GM21360 (cell line): Measurements from ENCODE around the gene EEFSEC.

ENCODE experiments used
- ATAC-seq: cut with Tn5 transposase; IDR thresholded peaks from one replicate; pipeline ENCODE4 v1.9.1; 2021; ENCODE audit warnings: mild to moderate bottlenecking, moderate library complexity; ENCODE audit not compliant: unreplicated experiment

EEFSEC gene

DNA sequence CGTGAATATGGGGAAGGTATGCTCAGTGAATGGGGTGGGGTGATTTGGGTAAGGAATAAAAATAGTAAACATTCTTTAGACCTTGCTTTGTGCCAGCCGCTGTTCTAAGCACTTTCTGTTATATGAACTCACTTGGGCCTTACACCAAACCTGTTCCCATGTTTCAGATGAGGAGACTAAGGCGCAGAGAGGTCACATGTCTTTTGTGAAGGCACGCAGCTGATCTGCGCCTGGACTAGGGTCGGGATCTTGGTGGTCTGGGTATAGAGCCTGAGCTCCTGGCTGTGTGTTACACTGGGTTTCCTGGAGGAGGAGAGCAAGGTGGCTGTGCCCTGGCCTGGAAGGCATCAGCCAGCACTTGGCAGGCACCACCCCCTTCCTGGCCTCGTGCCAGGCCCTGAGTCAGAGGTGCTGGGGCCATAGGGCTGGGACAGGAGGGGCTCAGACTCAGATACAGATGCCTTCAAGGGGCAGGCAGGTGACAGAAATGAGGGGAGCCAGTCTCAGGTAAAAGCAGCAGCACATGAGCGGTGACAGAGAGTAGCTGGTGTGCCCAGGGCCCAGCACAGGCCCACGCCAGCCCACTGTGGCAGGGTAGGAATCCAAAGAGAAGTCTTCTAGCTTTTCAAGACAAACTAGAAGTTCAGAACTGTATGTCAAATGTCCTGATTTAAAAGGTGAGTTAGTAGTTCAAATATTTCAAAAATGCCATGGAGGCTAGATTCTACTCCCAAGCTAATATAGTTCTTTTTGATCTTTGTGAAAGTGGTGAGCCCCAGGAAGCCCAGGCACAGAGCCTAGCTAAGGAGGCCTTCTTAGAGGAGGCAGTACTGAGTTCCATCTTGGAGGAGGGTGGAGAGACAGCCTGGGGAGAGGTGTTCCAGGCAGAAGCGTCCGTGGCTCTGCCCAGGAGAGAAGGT is 230.3 kb downstream of the EEFSEC start:
- ATAC-seq = no peak

DNA sequence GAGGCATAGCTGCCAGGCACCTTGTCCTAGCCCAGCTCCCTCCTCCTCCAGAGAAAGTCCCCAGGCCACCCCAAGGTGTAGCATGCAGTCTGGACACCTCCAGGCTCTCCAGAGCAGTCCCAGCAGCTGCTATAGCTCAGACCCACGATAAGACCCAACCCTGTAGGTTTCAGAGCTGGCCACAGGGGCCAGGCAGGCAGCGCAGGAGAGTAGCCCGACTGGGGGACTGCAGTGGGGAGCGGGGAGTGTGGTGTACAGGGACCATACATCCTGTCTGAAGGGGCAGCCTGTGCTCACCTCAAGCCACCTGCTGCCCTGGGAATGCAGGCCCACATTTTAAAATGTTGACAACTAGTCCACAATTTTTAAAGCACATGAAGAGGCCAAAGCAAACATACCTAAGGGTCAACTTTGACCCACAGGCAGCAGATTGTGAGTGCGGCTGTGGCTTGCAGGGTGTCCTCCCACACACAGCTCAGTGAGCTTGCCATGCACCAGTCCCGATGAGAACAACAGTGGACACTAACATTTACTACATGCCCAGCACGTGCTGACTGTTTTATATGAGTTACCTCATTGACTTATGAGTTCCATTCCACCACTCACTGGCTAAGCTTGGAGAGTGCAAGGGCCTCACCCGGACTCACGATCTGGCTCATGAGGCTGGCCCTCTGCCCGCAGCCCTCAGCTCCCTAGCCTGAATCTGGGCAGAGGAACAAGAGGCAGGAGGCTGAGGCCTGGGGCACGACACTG is 232.0 kb downstream of the EEFSEC start:
- ATAC-seq = no peak

DNA sequence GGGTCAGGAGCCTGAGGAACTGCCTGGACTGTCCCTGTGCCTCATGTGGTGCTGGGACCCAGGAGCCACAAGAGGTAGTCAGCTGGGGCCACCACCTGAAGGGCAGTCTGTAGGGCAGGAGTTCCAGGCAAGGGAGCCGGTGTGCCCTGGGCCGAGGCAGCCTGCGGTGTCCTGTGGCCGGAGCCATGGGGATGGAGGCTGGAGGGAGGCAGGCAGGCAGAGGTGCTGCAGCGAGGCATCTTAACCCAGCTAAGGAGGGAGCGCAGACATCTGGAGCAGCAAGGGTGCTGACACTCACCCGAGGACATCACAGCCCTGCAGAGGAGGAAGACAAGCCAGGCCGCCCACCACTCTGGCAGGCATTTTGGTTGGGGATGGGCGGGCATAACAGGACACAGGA is 235.7 kb downstream of the EEFSEC start:
- no peak for ATAC-seq

DNA sequence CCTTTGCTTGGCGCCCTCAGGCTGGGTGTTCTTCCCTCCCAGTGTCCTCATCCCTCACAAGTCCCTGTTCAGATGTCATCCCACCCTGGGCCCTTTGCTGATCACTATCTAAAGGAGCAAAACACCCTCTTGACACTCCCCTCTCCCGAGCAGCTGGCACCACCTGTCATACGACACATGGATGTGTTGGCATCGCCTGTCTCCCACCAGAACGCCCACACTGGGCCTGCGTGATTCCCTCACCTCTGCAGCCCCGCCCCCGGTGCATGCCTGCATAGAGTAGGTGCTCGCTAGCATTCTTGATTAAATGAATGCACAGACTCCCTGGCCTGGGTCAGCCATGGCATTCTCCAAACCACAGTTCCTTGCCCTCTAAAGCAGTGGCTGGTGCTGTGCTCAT is 237.6 kb downstream of the EEFSEC start:
- ATAC-seq = no peak

DNA sequence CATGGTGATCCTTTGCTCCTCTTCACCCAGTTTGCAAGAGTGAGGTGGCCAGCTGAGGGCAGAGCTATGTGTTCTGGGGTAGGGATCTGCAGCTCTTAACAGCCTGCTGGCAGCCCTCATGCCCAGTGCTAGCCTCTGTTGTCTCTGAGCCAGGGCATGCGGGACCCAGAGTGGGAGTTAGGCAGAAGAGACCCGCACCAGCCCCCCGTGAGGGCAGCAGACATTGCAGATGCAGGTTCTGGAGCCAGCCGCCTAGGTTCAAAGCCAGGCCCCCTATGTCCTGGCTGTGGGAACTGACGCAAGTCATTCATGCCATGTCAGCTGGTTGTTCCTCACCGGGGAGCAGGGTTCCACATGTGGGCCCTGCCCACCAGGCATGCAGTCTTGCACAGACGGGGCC is 238.7 kb downstream of the EEFSEC start:
- no peak for ATAC-seq

DNA sequence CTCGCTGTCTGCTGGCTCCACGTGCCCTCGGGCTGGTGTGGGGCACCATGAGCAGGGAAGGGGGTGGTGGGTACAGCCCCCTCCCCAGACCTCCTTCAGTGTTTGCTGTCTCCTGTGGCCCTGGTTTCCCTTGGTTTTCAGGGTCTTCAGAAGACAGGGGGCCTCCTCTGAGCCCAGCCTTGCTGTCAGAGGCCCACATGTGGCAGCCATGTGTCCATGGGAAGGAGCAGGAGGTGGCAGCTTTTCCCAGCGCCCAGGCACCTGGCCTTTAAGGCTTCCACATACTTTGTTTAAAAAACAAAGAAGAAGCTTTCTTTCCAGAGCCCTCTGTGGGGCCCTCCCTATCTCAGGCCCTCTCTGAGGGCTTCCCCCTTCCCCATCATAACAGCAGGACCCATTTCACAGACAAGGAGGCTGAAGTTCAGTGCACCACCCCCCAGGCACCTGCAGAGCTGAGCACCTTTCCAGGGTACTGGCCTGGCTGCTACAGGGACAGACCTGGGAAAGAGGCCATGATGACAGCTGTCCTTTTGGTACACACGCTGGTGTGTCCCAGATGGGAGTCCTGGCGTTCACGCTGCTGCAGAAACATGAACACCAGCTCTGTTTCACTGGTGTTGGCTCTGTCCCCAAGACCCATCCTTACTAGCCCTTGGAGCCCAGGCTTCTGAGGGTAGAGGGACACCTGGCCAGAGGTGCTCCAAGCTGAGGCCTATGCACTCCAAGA is 239.7 kb downstream of the EEFSEC start:
- ATAC-seq = no peak

DNA sequence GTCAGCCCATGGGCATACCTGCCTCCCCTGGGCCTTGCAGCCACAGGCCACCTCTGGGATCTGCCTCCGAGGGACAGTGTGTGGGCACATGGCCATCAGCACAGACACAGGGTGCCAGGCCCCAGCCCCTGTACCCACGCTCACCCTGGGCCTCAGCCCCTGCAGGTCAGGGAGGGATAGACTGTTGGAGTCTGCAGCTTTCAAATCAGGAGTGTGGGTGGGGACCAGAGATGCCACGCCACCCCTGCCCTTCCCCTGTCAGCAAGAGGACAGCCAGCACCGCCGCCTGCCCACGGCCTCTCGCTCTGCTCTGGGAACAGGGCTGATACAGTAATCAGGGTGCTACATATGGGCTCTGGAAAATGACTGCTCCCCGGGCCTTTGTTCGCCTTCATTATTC is 240.8 kb downstream of the EEFSEC start:
- no peak for ATAC-seq

DNA sequence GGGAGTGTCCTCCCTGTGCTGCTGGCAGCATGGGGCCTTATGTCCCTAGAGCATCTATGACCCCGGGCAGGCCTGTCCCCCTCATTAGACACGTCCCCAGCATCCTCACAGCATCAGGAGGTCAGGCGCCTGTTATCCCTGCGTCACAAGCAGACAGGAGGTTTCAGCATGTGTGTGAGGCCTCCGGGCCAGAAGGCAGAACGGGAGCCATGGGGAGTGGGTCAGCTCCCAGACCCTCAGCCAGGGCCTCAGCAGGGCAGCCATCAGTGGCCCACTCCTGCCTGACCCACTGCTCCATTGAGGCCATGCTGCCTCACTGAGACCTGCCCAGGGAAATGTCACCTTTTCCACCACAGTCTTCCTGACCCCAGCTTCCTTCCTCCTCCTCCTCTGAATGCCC is 241.8 kb downstream of the EEFSEC start:
- ATAC-seq = no peak

DNA sequence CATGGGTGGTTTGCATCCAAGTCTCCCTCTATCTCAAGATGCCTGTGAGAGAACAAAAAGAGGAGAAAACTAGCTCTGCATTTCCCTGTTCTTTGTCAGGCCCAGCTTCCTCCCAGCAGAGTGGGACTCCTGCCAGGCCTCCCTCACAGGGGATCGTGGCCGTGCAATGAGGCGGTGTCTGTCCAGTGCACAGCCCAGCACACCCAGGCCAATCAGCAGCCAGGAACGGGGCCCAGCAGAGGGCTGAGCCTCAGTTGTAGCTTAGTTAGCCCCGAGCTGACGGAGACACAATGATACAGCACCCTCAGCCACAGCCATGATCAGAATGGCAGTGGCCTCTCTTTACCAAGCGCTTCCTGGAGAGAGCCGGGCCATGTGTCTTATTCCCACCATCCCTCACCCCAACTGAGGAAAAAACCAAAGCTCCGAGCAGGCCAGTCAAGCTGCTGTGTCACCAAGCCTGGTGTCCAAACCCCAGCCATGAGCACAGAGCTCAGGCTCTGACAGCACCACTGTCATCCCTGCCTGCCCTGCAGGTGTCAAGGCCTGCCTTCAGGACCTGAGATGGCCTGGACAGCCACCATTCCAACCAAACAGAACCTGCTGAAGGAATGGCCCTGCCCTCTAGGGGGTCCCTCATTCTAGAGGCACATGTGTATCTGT is 242.3 kb downstream of the EEFSEC start:
- ATAC-seq = no peak

DNA sequence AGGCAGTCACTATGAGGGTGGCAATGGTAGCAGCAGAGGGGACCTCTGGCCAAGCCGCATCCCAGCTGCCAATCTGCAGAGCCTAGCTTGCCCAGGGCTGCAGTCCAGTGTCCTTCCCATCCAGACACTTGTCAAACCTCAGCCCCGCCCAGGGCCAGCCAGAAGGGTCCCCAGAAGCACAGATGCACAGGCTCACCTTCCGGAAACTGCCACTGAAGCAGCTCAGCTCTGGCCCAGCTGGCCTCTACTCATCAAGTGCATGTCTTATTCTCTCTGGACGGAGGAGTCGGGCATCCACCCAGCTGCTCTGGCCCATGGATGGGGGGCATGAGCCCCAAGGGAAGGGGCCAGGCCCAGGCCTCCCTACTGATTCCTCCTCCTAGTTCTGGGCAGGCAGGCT is 244.2 kb downstream of the EEFSEC start:
- ATAC-seq = no peak

DNA sequence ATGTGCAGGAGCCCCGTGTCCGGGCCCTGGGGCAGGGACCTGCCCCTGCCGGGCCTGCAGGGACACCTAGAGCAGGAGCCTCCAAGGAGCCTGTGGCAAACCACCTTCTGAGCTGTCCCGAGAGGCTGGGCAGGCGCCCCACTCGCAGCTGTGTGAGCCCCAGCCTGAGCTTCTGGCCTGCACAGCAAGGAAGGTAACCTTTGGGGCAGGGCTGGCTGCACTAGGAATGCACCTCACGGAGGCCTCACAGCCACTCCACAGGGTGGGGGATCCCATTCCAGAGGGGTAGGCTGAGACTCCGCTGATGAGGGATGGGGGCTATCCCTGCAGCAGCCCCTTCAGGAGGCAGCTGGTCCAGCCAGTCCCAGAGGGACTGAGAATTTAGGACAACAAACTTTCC is 245.3 kb downstream of the EEFSEC start:
- no peak for ATAC-seq

DNA sequence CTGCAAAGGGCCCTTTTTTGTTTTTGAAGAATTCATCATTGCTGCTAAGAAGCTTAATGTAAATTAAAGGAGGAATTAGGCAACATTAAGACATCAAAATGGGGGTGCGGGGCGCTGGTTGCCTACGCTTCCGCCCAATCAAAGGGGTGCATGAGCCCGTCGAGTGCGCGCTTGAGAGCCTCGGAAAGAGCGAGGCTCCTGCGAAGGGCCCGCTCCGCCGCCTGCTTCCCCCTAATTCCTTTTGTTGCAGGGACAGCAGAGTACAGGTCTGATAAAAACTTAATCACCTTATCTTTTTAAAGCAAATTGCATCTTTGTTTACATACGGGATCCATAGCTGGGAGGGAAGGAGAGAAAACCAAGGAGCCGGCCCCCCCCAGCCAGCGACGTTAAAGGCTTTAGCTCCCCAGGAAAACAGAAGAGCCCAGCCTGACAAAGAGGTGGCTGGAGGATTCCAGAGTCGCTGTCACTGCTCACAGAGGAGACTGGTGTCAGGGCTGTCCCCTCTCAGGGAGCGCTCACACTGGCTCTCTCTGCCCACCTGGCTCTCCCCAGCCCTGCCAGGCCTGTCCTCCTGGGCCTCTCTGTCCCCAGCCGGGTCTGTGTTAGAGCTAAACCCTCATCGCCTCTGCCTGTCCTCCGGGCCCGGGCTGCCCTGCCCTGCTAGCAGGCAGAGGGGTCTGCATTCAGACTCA is 246.1 kb downstream of the EEFSEC start:
- no peak for ATAC-seq

DNA sequence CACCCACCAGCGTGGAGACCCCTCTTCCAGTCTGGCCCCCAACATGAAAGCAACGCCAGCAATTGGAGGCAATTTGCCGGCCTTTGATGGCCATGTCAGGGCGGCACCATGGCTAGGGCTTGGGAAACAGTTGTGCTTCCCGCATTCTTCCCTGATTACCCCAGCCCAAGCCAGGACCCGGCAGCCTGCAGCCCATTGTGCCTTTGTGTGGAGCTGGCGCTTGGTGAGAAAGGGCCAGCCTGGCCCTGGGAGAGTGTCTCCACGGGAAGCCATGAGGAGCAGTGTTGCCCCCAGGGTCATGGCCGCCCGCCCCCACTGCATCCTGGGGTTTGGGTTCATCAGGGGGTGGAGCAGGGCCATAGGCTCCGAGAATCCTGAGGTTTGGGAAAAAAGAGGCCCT is 247.4 kb downstream of the EEFSEC start:
- no peak for ATAC-seq

DNA sequence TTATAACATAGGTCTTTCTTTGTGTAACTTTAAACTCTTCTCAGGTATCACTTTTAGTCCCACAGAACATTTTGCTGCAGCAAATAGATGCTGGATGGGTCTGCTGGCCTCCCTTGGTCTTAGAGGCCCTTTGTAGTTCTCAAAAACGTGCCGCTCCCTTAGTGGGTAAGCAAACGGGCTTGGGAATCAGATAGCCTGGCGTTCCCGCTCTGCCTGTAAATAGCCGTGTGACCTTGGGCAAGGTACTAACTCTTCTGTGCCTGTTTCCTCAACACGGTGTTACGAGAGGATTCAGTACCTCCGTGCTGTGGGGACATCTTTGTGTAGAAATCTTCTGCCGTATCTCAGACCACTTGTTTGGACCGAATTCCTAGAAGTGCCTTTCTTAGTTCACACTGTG is 249.0 kb downstream of the EEFSEC start:
- ATAC-seq = no peak

DNA sequence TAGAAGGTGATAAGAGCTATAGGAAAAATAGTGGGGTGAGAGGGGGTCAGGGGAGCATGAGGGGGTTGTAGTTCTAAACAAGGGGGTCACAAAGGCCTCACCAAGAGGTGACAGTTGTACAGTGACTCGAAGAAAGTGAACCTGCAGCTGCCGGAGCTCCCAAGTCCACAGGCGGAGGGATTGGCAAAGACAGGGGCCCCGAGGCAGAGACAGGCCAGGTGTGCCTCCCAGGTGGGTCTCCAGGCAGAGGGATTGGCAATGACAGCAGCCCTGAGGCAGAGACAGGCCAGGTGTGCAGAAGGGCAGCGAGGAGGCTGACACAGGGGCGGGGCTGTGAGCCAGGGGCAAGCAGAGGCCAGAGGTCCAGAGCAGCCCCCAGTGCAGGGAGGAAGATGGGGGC is 249.7 kb downstream of the EEFSEC start:
- ATAC-seq = no peak

DNA sequence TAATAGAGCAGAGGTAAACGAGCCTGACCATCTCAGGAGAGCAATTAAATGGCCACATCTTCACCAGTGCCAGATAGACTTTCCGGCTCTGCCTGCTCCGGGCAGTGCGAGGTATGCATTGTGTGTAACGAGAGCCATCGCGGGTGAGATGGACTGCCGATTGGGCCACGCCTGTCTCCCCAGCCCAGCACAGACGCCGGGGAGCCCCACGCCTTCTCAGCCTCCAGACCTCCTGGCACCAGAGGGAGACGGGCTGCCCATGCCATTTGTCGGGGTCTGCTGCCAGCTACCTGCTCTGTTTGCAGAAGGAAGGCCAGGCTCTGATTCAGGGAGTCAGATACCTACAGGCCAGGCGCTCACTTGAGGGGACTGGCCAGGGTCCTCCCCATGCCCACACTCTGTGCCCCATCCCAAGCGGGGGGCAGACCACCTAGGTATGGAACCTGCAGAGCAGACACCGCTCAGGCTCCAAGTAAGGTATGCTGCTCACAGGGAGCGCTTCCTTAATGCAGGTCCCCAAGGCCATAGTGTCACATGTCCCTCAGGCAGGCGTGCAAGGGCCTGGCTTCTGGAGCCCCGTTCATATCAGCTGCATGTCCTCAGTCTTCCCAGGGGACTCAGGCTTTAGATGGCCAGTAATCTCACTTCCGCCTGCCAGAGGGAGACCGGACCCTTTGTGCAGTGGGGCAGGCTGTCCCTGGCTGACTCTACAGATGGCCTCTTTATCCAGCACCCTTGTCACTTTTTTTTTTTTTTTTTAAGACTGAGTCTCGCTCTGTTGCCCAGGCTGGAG is 251.2 kb downstream of the EEFSEC start:
- ATAC-seq = no peak

DNA sequence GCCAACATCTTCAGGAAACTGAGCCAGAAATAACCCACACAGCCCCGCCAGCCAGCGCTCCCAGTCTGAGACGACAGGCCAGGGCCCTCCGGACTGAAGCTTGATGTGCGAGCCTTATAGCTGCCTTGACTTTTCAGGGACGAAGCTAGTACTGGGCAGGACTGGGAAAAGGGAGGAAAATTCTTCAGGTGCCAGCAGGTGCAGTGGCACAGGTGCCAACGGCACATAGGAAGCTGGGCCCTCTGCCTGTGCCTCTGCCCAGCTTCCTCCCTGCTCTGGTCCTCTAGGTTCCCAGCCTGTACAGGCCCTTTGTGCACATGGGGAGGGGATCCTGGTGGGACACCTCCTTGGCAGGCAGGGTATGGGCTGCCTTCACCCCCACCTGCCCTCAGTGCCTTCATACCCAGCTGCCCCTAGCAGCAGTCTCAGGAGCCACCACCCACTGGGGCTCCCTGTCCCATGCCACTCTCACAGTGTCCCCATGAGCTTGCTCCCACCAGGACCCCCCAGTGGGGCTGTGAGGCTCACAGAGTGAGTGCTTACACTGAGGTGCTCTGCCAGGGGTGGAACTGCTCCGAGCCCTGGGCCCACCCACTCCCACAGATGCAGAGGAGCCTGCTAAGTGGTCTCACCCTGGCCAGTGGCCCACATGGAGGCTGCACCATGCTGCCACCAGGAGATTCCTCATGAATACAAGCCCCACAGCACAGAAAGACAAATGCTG is 252.4 kb downstream of the EEFSEC start:
- ATAC-seq = no peak

DNA sequence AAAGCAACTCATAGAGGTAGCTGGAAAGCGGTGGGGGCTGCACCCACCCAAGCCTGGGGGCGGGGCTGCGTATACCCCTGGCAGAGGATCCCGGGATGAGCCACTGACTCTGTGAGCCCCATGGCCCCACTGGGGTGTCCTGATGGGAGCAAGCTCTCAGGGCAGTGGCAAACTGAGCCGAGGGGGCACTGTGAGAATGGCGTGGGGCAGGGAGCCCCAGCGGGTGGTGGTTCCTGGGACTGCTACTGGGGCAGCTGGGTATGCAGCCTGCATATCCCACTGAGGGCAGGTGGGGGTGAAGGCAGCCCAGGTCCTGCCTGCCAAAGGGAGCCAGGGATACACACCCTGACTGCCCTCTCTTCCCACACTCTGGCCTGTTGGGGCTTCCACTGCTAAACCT is 254.0 kb downstream of the EEFSEC start:
- ATAC-seq = no peak
